HG02943 (cell line): ENCODE measurements around the gene HYDIN.
"Not testable (repeated sequence)": the region's sequence is repeated elsewhere in the genome, so short reads cannot be mapped to it uniquely, and the experiment has no call there.

ENCODE experiments used
- ATAC-seq: cut with Tn5 transposase; IDR thresholded peaks from one replicate; pipeline ENCODE4 v1.9.1; 2021; ENCODE audit warnings: mild to moderate bottlenecking, low read depth, moderate library complexity; ENCODE audit not compliant: unreplicated experiment

The HYDIN gene

DNA sequence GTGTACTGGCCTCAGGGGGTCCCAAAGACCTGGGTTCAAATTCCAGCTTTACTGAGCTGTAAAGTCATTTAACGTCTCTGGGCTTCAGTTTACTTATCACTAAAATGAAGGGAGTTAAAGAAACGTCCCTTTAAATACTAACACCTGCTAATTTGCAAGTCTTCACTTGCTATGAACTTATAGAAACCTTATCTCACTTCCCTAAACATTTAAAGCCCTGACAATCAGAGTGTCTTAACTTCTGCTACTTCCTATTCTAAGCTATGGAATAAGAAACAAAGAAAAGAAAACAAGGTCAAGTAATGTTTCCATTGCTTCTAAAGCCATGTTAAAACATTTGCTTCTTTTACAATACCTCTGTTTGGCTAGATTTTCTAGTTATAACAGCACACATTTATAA is 87.3 kb downstream of the HYDIN start:
- not testable (repeated sequence) for ATAC-seq

DNA sequence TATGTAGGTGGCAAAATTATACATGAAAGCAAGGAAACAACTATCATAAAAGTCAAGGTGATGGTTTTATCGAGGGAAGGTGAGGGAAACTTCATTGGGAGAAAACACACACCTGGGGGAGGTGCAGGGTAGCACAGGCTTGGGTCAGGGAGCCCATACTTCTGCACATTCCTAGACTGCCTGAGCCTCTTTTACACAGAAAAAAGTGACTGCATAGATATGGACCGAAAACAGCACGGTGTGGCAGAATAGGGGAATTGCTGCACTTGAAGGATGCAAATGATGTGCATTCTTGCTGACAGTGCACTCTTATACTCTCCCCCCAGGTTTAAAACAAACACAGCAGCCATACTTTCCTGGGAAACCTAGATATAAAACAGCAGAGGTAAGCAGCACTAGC is 120.0 kb downstream of the HYDIN start:
- not testable (repeated sequence) for ATAC-seq

DNA sequence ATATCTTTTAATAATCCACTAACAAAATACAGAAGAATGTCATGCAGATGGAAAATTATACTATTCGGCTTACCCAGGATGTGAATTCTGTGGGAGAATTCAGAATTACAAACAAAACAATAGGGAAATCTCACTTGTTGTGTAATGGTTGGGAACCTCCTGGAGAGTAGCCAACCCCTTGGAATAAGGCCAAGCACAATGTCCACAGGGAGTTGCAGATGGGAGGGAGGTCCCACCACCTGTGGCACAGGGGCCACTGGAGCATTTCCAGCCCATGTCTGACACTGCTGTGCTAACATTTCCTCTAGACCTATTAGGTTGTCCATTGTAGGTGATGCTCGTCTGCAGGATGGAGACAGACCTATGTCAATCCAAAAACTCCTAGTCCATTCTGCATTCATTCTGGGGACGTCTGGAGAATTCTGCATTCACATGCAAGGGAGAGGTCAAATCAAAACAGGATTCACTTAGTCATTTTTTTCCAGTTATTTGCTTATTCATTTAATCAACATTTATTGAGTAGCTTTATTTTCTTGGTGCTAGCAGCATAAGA is 120.8 kb downstream of the HYDIN start:
- ATAC-seq = not testable (repeated sequence)

DNA sequence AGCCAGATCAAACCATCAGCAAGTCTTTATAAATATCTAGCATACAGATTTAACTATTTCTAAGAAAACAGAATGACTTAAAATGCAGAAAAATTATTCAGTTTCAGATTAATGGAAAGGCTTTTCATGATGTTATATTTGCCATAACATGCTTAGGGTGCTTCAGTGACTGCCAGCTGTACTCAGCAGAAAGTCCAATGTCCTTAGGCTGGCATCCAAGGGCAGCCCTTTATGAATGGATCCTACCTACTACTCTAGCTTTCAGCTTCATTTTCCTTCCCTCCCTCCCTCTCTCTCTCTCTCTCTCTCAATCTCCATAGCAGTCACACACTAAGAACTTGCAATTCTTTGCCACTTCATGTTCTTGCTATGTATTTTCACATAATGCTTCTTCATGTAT is 124.6 kb downstream of the HYDIN start:
- not testable (repeated sequence) for ATAC-seq

DNA sequence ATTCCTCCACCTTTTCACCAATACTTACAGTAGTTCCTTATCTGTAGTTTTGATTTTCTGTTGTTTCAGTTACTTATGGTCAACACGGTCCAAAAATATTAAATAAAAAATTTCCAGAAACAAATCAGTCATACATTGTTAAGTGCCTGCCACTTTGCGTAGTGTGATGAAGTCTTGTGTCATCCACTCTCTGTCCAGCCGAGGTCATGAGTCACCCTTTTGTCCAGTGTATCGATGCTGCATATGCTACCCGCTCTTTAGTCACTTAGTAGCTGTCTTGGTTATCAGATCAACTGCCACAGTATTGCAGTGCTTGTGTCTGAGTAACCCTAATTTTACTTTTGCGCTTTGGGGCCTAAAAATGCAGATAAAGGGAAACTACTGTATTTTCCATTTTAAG is 146.9 kb downstream of the HYDIN start:
- not testable (repeated sequence) for ATAC-seq

DNA sequence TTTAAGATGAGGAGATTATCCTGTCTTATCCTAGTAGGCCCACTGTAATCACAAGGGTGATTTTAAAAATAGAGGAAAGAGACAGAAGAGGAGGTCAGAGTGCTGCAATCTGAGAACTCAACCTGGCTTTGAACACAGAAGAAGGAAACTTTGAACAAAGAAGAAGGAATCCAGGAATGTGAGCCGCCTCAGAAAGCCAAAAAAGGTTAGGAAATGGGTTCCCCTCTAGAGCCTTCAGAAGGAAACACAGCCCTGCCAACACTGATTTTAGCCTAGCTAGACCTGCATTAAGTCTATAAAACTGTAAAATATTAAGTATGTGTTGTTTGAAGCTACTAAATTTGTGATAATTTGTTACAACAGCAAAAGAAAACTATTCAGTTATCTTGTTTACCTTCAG is 149.7 kb downstream of the HYDIN start:
- not testable (repeated sequence) for ATAC-seq

DNA sequence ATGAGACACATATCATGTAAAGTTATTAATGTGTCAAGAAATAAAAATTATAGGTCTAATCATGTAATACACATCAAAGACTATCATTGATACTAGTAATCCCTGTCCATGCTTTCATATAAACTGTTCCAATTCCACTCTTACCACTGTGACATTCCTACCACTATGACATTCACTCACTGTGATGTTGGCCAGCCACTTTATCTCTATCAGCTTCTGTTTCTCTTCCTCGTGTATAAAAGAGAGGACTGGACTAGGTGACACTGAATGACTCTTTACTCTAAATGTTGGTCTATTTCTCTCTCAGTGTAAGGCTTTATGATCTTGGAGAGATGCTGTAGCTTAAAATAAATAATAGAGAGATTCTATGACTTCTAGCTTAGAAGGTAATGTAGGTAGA is 150.3 kb downstream of the HYDIN start:
- ATAC-seq = not testable (repeated sequence)

DNA sequence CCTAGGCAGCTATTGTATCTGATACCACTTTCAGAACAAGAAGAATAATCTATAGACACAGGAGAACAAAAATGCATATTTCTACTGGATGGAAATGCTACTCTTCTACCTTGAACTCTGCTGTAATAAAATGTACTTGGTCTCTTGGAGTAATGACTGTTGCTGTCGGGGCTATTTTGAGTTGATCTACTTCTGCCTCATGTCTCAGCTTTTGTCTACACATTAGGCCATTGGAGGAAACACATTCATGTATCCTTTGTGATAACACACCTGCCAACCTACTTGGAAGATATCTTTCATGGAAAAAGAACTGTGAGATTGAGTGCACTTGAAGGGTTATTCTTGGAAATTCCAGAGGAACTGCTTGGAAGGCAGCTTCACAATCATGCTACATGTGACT is 159.9 kb downstream of the HYDIN start:
- not testable (repeated sequence) for ATAC-seq

DNA sequence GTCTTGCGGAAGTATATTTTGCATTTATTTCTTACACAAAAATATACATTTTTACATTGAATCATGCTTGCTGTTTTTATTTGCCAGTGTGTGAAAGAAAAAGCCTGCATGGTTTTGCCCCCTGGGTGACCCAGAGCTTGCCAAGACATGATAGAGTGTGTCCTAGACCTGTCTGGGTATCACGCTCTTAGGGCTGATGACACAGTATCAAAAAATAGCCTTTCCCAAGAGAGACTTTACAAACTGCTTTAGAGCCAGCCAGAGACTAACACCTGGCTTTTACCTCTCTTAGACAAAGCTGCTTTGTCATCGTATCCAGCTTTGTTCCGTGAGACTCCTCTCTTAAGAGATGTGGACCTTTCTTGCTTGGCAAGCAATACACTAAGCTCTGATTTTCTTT is 160.7 kb downstream of the HYDIN start:
- ATAC-seq = not testable (repeated sequence)

DNA sequence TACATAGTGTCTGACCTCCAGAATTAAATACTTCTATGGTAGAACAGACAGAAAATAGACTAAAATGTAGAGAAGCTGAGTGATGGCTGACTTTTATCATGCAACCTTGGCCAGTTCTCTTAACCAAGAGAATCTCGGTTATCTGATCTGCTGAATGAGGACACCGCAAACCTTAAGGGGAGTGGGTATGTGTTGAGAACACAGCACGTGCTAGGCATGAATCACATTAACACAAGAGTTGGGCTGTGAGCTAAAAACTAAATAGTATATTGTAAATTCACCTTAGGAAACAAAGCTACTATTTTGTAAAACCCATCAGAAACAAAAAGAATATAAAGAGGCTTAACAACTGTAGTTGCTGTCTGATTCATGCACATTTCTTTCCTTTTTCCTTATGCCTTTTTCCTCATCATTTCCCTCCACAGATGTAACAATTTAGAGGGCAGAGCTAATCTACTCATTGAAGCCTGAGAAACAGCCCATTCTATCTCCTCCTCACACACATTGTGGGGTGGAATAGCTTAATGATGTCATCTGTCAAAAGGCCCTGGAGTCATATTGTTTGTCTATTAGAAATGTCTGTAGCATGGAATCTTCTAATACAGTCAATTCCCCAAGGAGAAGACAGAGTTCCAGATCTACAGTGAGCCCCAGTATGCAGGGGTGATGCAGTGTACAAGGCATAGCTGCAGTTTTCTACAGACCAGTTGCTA is 176.5 kb downstream of the HYDIN start:
- not testable (repeated sequence) for ATAC-seq

DNA sequence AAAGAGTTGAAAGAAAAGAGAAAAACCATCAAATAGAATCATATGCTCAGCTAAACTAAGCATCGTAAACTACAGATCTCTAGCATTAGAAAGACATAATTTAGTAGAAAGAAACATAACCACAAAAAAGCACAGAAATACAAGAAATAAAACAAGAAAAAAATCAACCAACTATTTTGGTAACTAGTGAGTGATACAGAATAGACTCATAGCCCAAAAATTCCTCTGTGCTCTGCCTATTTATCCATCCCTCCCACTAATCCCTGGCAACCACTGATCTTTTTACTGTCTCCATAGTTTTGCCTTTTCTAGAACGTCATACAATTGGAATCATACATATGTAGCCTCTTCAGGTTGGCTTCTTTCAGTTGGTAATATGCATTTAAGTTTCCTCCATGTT is 180.2 kb downstream of the HYDIN start:
- ATAC-seq = not testable (repeated sequence)

DNA sequence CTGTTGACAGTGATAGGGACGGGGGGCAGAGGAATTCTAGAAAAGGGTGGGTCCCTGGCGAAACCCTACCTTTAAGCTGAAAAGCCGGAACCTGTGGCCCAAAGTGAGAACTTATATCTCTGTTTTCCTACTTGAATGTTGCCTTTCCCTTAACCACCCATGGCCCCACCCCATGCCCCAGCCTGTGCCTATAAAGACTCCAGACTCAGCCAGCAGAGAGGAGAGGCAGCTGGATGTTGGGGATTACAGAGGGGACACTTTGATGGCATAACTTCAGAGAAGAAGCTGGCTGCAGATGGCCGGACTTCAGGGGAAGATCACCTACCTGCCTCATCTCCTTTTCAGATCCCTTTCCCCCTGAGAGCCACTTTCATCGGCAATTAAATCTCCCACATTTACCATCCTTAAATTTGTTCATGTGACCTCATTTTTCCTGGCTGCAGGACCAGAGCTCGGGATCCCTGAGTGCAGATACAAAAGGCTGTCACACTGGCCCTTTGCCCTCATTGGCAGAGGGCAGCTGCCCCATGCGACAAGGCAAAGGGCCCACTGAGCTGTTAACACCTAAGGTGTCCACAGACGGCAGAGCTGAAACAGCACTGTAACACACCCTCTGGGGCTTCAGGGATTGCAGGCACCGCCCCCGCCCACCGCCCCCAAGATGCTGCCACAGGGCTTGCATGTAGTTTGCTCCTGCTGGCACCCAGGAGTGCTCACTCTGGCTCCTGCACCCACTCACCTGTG is 191.0 kb downstream of the HYDIN start:
- not testable (repeated sequence) for ATAC-seq

DNA sequence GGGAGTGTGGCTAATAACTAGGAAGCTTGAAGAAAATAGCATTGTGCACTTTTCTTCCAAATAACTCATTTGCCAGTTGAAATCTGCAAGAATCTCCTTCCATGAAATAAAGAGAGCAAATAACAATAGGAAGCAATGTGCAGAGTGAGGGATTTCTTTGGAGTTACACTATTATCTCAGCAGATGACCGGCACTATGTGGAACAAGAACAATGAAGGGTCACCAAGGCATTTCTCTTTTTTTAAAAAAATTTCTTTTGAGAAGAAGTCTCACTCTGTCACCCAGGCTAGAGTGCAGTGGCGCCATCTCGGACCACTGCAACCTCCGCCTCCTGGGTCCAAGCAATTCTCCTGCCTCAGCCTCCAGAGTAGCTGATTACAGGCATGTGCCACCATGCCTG is 192.1 kb downstream of the HYDIN start:
- not testable (repeated sequence) for ATAC-seq

DNA sequence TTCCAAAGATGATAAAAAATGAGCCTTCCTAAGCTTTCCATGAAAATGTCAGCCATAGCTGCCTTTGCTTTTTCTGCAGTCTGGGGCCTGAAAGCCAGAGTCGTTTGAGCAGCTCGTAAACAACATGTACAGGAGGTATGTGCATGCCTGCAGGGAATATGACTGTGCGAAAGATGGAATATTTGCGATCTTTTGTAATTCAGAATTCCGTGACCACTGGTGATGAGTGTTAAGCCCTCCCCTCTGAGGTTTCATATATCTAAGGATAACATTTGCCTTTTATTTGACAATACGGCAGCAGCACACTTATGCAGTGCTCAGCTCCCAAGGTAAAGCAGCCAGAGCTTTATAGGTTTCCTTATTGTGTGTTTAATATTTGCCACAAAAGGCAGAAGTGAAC is 192.5 kb downstream of the HYDIN start:
- not testable (repeated sequence) for ATAC-seq

DNA sequence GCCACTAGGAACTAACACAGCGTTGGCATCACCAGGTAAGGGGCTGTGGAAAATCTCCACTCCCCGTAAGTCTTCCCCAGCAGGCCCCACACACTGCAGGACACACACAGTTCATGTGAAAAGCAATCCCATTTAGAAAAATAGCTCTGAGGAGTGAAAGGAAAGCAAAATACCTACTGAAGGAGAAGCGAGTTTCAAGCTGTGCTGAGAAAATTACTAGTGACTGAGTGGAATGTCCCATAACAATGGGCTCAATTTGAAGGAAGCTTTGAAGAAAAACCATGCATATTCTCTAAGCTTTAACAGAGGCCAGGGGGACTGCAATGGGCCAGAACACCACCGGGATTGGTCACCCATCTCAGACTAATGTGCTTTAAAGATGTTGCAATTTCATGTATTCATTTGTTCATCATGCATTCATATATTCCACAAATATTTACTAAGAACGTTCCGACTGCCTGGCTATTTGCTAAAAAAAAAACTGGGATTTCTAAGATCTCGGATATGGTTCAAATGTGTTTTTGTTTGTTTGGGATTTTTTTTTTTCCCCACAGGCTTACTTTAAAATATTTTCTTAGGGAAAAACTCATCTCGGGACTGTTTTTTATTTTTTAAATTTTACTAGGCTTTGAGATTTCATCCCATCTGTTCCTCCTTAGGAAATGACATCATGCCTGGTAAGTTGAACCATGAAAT is 202.3 kb downstream of the HYDIN start:
- not testable (repeated sequence) for ATAC-seq

DNA sequence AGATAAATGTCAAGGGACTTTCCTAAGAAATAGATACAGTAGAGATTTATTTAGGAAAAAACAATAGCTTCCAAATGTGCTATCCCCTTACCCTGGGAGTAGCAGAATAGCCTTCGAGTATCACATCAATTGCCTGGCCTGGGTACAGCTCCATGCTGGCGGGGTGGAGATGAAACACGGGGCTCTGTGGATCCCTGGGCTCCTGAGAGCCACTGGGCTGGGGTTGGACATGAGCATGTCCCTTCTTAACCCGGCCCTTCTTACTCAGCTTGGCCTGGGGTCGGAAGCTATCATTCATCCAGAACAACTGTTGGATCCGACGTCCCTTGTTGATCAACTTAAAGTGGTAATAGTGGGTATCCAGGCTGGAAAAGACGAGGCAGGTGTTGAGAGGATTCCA is 203.0 kb downstream of the HYDIN start:
- ATAC-seq = not testable (repeated sequence)

DNA sequence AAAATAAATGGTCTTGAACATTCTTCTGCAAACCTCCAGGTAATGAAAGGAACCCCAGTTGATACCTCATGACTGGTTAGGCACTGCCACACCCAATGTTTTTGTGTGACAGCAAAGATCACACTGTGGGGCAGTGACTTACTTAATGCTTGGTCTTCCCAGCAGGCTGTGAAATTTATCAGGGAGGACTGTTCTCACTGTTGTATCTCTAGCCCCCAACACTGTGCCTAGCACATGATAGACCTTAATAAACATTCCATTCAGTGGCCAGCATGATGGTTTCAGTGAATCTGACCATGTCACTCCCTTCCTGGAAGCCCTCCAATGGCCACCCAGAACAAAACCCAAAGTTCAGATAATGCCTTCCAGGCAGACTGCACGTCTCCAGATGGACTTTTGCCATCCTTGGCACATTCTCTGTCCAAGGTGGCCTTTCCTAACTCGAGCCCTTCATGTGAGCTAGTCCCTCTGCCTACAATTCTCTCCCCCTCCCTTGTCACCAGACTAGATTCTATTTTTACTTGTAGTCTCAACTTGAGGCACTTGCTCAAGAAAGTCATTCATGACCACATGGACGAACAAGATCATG is 206.6 kb downstream of the HYDIN start:
- not testable (repeated sequence) for ATAC-seq

DNA sequence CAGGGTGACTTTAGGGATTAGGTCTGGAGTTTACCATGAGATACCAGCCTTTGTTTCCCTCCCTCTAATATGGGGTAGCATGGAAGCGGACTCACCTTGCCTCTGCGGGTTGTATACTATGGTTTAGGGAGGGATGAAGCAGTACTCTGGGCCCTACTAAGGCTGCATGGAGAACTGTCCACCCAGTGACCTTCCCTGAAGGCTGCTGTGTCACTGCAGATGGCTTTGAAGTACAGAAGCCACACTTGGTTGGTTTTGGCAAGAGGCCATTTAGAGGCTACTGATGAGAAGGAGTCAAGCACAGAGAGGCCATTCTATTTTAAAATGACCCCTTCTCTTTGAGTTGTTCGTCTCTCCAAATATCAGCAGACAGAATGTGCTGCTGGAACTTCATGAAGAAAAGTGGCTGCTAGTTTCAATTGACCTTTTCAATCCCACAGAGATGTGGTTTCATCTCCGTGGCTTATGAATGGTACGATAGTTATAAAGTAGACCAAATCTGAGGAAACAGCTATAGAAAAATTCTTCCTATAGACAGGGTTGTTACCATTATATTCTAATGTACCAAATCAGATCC is 208.5 kb downstream of the HYDIN start:
- ATAC-seq = not testable (repeated sequence)

DNA sequence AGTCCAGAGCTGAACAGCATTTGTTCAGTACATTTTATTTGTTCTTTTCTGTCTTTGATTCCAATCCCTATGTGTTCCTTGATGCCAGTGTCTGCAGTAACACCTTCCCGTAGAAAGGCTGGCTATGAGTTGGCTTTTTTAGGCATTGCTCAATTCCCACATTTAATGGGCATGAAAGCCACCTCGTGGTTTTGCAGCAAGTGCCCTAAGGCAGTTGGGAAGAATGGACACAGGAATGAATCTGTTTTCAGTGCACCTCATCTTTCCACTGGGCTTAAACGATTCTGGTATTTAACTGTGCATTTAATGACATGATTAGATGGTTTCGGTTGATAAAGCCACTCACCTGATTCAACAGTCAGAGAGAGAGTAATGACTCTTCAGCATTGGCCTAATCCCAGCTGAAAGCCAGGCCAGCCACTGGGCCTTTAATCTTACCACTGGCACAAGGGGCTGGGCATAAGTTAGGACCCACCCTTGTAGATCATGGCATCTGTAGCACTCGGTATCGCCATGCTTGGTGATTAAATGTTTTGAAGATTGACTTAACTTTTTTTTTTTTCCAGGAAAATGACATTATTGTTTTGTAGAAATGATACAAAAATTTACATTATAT is 211.3 kb downstream of the HYDIN start:
- not testable (repeated sequence) for ATAC-seq

DNA sequence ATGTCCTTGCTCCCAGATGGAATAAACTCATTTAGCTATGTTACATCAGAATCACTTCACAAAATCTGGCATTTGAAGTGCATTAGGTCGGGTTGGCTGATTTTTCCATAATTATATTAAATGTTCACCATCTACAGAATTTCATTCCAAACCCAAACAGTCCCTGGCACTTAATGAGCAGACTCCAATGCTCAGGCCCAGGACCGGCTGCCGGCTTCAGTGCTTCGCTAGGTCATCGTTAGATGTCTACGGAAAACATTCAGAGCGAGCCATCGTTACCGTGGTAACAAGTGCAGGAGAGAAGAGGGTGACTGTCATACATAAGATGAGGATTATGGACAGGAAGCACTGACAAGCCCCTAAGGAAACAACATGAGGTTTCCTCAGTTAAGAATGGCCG is 215.1 kb downstream of the HYDIN start:
- ATAC-seq = not testable (repeated sequence)
